ENCODE measurements around the gene ETNK1.

GRCh38 chr12:22610131-22610530 is 14.8 kb upstream of the ETNK1 start:
- TF ChIP-seq CTCF (IDR thresholded peaks at IDR 0.05) (no peak), POLR2A (IDR thresholded peaks at IDR 0.05) (no peak)
